ENCODE data around the gene GRIK4. TPM values are rescaled to one million over a fixed set of nuclear protein-coding genes. Genes with fewer than 3 reads are reported as not detected.

GRIK4 gene
- polyA plus RNA-seq, 1 experiment: not detected

GRCh38 chr11:120863359-120863758 lies 351.8 kb downstream of the GRIK4 start:
- POLR2A ChIA-PET: no interaction called here
- CTCF ChIA-PET: interaction anchor here (0.7 kb wide), 1 partner anchor 61 kb away, joined by 3 read pairs; no protein-coding TSS in a partner anchor
- Histone ChIP-seq H3K27me3 (ENCODE audit: control insufficient read depth, insufficient read depth, low read length) (no peaks in the 10 kb centered on the region), H3K4me3 (ENCODE audit: low read depth, low read length) (no peak overlapping the region), H3K36me3 (ENCODE audit: control insufficient read depth, insufficient read depth, low read length) (no peaks in the 10 kb centered on the region)
- TF ChIP-seq, protein P1, sequence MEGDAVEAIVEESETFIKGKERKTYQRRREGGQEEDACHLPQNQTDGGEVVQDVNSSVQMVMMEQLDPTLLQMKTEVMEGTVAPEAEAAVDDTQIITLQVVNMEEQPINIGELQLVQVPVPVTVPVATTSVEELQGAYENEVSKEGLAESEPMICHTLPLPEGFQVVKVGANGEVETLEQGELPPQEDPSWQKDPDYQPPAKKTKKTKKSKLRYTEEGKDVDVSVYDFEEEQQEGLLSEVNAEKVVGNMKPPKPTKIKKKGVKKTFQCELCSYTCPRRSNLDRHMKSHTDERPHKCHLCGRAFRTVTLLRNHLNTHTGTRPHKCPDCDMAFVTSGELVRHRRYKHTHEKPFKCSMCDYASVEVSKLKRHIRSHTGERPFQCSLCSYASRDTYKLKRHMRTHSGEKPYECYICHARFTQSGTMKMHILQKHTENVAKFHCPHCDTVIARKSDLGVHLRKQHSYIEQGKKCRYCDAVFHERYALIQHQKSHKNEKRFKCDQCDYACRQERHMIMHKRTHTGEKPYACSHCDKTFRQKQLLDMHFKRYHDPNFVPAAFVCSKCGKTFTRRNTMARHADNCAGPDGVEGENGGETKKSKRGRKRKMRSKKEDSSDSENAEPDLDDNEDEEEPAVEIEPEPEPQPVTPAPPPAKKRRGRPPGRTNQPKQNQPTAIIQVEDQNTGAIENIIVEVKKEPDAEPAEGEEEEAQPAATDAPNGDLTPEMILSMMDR (IDR thresholded peaks at IDR 0.05; ENCODE audit: insufficient read depth, low read depth, low read length): no peak
- DNase-seq (ENCODE audit: low read depth): no peak

- Histone ChIP-seq H3K36me3 (ENCODE audit: control insufficient read depth, insufficient read depth, low read length) (no peaks in the 10 kb centered on the region), H3K27me3 (ENCODE audit: control insufficient read depth, insufficient read depth, low read length) (no peaks in the 10 kb centered on the region), H3K4me3 (ENCODE audit: low read depth, low read length) (no peak overlapping the region)
- DNase-seq (ENCODE audit: low read depth): no peak
- ChIA-PET CTCF (no interaction called here), POLR2A (no interaction called here)
- TF ChIP-seq, protein P1 (IDR thresholded peaks at IDR 0.05; ENCODE audit: insufficient read depth, low read depth, low read length): no peak
These were observed 355.5 kb downstream of the GRIK4 start for GRCh38 chr11:120867024-120867423.

- Histone ChIP-seq H3K36me3 (ENCODE audit: control insufficient read depth, insufficient read depth, low read length) (no peaks in the 10 kb centered on the region), H3K4me3 (ENCODE audit: low read depth, low read length) (no peak overlapping the region), H3K27me3 (ENCODE audit: control insufficient read depth, insufficient read depth, low read length) (no peaks in the 10 kb centered on the region)
- no peak for DNase-seq (ENCODE audit: low read depth)
- TF ChIP-seq, protein P1 (IDR thresholded peaks at IDR 0.05; ENCODE audit: insufficient read depth, low read depth, low read length): no peak
- CTCF ChIA-PET: no interaction called here
- POLR2A ChIA-PET: no interaction called here
These were observed 356.0 kb downstream of the GRIK4 start for GRCh38 chr11:120867531-120867930.

GRCh38 chr11:120867988-120868387 lies 356.4 kb downstream of the GRIK4 start:
- Histone ChIP-seq H3K27me3 (ENCODE audit: control insufficient read depth, insufficient read depth, low read length) (no peaks in the 10 kb centered on the region), H3K4me3 (ENCODE audit: low read depth, low read length) (no peak overlapping the region), H3K36me3 (ENCODE audit: control insufficient read depth, insufficient read depth, low read length) (no peaks in the 10 kb centered on the region)
- ChIA-PET CTCF (no interaction called here), POLR2A (no interaction called here)
- TF ChIP-seq, protein P1 (IDR thresholded peaks at IDR 0.05; ENCODE audit: insufficient read depth, low read depth, low read length): no peak
- DNase-seq (ENCODE audit: low read depth): no peak

DNA sequence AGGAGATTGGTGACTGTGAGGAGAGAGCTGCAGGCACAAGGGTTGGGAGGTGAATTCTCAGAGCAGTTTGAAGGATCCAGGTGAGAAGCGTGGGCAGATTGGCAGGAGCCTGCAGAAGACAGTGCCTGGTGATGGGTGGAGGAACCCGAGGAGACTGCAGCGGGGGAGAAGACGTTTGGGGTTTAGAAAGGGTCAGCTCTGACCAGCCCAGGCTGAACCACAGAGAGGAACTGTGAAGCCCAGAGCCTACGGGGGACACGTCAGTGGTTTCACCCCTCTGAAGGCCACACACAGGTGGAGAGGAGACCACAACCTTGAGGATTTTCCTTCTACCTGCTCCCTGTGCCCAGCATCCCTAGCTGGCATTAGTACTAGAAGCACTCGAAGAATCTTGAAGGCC lies 357.5 kb downstream of the GRIK4 start:
- CTCF ChIA-PET: no interaction called here
- TF ChIP-seq, protein P1 (IDR thresholded peaks at IDR 0.05; ENCODE audit: insufficient read depth, low read depth, low read length): no peak
- DNase-seq (ENCODE audit: low read depth): no peak
- POLR2A ChIA-PET: no interaction called here
- Histone ChIP-seq H3K4me3 (ENCODE audit: low read depth, low read length) (no peak overlapping the region), H3K27me3 (ENCODE audit: control insufficient read depth, insufficient read depth, low read length) (no peaks in the 10 kb centered on the region), H3K36me3 (ENCODE audit: control insufficient read depth, insufficient read depth, low read length) (no peaks in the 10 kb centered on the region)

Data from BJ (cell line).